ENCODE measurements around the gene R3HDML.
"Not testable (repeated sequence)": the region's sequence is repeated elsewhere in the genome, so short reads cannot be mapped to it uniquely, and the experiment has no call there.

R3HDML gene

DNA sequence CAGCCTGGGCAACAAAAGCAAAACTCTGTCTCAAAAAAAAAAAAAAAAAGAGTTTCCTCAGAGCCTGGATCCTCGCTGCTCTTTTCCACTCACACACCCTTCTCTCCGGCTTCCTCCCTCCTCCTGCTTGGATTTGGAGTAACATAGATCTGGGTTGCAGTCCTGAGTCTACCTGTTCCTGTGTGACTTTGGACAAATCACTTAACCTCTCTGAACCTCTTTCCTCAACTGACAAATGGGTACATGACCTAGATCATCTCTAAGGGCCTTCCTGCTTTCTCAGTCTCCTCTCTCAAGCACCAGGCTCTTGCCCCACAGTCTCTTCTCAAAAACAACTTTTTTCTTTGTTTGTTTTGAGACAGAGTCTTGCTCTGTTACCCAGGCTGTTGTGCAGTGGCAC is 5.6 kb upstream of the R3HDML start:
- DNase-seq, result no peak

DNA sequence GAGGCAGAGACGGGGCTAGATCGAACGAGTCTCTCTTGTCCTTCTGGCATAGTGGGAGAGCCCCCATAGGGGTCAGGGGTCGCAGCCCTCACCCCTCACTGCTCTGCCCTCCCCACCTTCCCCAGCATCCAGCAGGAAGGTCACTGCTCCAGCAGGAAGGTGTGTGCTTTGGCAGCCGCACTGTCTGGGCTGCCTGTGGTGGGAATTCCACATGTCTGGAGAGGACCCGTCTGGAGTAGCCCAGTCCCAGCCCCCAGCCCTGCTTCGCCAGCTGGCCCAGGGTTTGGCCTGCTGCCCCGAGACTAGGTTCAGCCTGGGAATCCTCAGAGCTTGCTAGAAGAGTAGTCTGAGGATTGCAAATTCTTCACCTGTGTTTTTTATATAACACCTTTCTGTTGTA is 2.5 kb upstream of the R3HDML start:
- no peak for DNase-seq

DNA sequence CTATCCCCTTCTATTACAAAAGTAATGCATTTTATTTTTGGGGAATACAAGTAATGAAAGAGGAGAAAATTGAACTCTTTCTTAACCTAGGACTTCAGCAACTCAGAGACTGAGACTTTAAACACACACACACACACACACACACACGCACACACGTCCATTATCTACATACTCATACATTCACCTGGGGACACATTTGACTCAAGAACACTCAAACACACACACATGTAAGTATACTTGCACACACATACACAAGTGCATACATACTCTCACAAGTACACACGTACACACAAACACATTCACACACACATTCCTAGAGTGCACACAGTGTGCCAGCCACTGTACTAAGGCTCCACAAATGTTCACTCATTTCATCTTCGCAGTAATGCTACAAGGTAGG is 2.1 kb upstream of the R3HDML start:
- no peak for DNase-seq

DNA sequence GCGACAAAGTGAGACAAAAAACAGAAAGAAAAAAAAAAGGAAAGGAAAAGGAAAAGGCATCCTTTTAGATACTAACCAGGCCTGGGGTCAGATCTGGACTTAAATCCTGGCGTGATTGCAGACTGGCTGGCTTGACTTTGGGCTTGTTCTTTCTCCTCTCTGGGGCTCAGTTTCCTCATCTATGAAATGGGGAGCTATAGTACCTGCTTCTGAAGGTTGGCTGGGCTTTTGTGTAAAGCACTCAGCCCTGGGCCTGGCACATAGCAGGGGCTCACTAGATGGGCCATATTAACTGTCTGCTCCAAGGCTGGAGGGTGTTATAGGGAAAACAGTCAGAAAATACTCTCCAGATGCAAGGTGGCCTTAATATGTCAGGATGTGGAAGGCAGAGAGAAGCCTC is 1.2 kb upstream of the R3HDML start:
- no peak for DNase-seq

DNA sequence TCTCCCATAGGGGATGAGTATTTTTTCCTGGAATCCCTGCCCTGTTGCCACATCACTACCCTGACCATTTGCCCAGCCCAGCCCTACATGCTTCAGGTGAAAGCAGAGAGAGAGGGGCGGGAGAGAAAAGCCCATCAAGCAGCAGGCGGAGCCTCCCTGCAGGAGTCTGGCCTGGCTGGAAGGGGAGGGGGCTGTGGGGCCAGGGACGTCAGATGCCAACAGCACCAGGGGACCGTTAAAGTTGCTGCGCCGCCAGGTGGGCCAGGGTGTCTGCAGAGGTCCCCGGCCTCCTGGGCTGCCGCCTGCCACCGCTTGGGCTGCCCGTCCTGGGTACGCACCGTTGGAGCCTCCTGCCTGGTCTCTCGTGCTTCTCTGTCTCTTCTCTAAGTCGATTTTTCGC is 757 bp upstream of the R3HDML start:
- DNase-seq, result no peak

DNA sequence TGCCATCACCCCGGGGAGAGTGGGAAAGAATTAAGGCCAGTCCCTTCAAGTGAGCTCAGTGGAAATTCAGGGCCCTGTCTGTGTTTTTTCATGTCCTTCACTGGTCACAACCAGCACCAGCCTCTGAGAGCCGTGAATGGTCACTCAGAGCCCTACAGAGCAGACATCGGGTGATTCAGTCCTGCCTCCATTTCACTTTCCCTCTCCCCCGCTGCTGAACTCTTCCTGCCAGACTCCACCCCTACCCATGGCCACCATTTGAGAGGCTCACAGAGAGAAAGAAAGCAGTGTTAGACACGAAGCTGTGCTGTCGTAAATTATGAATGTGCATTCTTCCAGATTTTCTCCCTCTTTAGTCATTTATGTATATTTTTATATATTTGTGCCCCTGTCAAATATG is 5.4 kb downstream of the R3HDML start:
- no peak for DNase-seq

DNA sequence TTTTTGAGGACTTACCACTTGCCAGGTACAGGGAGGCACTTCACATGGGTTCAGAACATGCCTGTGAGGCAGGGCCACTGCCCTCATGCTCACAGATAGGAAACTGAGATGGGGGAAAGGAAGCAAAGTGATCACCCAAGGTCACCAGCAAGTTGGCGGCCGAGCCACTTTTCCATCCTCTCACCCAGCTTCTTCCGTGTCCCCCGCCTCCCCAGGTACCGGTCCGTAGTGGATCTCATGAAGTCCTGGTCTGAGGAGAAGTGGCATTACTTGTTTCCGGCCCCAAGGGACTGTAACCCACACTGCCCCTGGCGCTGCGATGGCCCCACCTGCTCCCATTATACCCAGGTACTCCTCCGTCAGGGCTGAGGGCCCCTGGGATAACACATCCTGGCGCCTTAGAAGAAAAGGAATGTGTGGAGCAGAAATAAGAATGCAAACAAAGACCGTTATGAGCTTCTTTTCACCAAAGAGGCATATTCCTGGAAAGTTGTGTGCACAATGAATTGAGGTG is 6.4 kb downstream of the R3HDML start:
- no peak for DNase-seq

DNA sequence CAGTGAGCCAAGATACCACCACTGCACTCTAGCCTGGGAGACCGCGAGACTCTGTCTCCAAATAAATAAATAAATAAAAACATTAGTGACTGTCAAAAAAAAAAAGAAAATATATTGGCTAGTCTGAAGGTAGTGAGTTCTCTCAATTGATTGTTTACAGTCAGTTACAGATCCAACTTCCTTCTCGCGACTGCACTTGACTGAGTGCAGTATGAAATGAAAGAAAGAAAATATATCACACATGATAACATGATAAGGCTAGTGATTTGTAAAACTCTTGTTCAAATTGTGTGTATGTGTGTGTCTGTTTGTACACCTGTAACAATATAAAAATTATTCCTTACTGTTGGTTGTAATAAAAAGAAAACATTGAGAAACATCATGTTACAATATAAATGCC is 7.9 kb downstream of the R3HDML start:
- DNase-seq, result no peak

DNA sequence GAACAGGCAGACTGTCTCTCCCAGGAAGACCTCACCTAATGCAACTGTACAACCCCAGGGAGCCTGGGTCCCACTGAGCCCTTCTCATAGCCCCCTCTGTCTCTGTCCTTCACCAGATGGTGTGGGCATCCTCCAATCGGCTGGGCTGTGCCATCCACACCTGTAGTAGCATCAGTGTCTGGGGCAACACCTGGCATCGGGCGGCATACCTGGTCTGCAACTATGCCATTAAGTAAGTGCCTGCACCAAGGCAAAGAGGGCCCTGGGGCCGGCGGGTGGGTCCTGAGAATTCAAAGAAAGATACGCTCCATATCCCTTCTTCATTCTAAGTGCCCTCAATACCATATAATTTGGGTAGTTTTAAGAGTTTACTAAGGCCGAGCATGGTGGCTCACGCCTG is 8.3 kb downstream of the R3HDML start:
- no peak for DNase-seq

DNA sequence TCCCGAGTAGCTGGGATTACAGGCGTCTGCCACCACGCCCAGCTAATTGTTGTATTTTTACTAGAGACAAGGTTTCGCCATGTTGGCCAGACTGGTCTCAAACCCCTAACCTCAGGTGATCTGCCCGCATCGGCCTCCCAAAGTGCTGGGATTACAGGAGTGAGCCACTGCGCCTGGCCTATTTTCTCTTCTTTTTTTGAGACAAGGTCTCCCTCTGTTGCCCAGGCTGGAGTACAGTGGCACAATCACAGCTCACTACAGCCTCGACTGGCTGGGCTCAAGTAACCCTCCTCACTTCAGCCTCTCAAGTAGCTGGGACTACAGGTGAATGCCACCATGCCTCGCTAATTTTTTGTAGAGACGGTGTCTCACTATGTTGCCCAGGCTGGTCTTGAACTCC is 9.1 kb downstream of the R3HDML start:
- DNase-seq, result not testable (repeated sequence)

DNA sequence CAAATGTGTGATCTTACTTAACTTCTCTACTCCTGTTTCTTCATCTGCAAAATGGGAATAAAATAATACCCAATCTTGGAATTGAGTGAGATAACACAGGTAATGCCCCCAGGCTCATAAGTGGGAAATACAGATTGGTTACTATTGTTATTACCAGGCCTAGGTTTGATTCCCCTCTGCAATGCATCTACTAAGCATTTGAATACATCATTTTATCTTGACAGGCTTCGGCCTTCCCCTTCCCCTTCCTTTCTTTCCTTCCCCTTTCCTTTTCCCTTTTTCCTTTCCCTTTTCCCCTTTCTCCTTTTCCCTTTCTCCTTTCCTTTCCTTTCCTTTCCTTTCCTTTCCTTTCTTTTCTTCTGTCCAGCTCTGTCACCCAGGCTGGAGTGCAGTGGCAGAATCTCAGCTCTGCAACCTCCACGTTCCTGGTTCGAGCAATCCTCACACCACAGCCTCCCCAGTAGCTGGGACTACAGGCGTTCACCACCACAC is 11.4 kb downstream of the R3HDML start:
- no peak for DNase-seq

DNA sequence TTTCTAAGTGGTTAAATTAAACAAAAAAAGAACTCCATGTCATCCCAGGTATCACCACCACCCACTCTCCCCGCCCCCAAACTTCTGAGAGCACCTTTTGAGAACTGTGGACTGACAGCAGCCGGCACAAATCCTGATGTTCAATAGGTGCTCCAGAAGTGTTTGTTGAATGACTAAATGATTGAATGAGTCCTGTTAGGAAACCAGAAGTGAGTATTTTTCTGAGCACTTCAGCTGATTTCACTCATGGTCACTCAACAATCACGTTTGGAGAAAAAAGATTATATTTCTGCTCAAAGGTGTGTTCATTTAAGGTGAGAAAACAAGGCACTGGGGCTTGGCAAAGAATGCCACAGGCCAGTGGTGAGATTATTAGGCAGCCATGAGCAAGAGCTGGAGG is 12.5 kb downstream of the R3HDML start:
- DNase-seq, result no peak

DNA sequence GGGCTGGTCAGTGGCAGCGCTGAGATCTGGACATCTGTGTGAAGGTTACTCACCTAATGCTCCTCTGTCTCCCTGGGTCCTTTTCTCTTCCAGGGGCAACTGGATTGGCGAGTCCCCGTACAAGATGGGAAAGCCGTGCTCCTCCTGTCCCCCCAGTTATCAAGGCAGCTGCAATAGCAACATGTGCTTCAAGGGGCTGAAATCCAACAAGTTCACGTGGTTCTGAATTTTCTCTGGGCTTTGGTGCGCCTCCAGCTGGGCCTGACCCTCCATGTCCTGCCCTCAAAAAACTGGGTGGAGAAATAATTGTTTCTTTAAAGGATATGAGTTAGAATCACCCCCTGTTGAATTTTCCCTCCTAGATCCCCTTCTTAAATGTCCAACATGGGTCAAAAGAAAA is 13.7 kb downstream of the R3HDML start:
- DNase-seq, result no peak

DNA sequence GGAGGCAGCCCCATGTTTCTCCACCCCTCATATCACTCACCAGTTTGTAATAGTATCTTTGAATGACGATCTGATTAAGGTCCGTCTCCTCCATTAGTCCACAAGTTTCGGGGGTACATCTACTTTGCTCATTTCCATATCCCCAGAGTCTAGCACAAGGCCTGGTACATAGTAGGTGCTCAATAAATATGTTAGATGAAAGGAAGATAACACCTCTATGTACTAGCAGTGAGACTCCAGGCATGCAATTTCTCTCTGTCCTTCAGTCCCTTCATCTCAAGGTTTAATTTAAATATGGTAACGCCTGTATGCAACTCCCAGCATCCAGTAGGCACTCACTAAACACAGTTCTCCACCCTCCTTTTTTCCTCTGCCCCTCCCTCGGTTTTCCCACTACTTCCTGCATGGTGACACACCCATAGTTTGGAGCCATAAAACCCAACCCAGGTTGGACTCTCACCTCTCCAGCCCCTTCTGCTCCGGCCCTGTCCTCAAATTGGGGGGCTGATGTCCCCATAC is 18.2 kb downstream of the R3HDML start:
- DNase-seq, result no peak

DNA sequence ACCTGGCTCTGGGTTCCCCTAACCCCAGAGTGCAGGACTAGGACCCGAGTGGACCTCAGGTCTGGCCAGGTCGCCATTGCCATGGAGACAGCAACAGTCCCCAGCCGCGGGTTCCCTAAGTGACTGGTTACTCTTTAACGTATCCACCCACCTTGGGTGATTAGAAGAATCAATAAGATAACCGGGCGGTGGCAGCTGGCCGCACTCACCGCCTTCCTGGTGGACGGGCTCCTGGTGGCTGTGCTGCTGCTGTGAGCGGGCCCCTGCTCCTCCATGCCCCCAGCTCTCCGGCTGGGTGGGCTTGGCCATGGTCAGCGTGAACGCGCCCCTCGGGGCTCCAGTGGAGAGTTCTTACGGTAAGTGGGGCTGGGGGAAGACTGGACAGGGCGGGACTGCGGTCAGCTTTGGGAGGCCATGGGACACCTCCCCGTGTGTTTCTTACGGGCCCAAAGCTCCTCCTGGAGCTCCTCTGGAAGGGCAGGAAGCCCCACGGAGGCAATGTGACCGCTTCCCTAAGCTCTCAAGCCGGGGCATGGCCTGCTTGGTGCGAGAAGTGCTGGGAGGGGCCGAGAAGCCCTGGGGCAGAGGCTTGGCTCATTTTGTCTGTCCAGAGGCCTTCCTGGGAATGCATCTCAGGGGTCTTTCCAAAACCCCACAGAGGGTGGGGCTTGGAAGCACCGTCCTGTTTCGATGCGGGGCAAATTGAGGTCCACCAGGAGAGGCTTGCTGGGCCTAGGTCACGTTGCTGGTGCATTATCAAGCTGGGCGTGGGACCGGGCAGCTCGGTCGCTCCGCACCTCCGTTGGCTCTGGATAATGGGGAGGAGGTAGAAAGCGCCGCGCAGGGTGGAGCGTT is 18.9 kb downstream of the R3HDML start, which contains the start of gene HNF4A:
Gene HNF4A, plus strand, starts transcription at position 202 of the 855 bp plus-strand sequence. Its CDS starts 106 bp downstream, at position 308.
- DNase-seq, result no peak

DNA sequence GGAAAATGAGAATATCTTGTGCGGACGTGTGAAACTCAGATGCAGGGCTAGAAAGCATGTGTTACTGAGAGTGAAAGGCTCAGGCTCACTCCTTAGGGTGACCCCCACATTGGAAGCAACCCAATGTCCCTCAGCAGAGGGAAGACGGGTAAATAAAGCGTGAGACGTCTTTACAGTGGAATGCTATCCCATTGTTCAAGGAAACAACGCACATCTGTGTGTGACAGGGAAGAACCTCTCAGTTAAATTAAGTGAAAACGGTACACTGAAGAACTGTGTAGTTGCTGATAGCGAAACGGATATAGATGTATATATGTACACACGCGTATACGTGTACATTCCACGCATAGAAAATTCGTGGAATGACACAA is 19.5 kb downstream of the R3HDML start:
- DNase-seq, result no peak

DNA sequence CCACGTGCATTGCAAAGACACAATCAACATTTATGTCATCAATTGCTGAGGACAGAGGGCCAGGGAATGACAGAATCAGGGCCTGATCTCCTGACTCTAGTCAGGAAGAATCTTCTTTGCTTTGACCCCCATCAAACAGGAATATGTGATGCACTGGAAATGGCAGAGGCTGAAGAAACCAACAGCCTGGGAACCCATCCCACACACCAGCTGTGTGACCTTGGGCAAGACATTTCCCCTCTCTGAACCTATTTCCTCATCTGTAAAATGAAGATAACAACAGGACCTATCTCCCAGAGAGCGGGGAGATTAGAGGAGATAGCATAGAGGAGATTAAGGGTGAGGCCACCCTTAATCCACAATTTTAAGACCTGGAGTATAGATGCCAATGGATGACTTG is 20.2 kb downstream of the R3HDML start:
- no peak for DNase-seq

DNA sequence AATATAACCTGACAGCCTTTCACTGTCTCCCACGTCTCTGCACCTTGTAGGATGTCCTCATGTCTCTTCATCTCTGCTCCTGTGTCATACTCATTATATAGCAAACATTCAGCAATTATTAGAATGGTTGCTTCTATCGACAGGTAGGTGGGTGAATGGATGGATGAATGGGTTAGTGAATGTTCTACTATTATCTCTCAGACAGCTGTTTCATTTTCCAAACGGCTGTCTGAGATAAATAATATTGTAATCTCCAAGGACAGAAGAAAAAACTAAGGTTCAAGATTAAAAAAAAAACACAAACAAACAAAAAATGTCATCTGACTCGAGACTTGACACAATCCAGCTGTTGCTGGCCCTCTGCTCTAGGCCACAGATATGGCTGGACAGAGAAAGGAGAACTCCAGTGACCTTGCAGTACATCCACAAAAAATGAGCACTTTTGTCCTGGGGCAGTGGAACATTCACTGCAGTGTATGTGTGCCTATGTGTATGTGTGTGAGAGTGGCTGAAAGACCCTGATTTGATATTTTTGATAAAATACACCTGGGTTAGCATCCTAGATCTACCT is 20.8 kb downstream of the R3HDML start:
- DNase-seq, result peak; percentile 23

DNA sequence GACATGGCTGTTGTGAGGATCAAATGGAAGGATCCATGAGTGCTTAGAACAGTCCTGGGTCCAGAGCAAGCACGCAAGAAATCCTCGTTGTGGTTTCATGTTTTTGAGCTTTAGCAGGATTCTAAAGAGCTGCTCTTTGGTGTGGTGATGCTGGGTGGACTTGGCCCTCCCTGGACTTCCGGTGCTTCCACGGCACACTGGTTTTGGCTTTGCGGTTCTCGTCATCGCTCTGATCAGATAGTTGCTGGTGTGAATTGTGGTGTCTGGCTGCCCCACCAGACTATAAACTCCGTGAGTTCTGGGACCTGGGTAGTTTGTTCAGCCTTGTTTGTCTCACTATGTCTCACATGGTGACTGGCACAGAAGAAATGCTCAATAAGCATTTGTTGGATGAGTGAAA is 21.9 kb downstream of the R3HDML start:
- DNase-seq, result no peak

DNA sequence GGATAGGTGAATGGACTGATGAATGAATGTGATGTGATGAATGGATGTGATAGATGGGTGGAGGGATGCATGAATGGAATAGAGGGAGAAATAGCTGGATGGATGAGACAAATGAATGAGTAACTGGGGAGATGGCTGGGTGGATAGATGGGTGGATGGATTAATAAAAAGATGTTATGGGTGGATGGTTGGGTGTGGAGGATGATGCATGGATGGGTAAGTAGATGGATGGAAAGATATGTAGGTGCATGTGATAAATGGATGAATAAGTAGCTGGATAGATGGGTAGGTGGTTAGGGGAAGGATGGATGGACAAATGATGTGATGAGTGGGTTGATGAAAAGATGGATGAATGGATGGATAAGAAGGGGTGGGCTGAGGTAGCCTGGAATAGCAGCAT is 23.4 kb downstream of the R3HDML start:
- no peak for DNase-seq

DNA sequence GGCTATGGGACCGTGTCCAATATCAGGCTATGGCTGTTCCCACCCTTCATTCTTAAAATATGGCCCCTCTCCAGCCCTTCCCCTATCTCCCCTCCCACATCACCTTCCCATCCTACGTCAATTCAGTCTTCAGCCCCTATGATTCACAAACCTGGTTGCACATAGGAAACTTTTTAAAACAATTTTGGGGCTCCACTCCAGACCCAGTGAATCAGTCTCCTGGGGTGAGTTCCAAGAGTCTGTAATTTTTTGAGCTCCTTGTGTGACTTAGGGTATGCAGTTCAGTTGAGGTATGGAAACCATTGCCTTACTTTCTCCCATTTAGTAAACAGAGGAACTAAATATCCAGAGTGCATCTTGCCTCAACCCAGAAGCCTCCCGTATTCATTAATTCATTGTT is 24.2 kb downstream of the R3HDML start:
- no peak for DNase-seq

DNA sequence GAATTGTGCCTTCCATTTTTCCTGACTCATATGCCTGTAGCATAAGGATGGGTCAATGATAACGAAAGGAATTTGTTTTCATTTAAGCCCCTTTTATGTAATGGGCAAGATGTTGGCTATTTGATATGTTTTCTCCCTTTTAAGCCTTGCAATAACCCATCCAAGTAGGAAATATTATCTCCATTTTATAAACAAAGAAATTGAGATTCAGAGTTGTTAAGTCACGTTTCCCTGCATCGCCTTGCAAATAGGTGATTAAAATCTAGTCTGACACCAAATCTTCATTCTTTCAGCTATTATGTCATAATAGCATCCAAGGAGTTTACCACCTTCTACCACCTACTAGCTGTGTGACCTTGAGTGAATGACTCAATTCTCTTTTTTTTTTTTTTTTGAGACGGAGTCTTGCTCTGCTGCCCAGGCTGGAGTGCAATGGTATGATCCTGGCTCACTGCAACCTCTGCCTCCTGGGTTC is 25.7 kb downstream of the R3HDML start:
- DNase-seq, result no peak

DNA sequence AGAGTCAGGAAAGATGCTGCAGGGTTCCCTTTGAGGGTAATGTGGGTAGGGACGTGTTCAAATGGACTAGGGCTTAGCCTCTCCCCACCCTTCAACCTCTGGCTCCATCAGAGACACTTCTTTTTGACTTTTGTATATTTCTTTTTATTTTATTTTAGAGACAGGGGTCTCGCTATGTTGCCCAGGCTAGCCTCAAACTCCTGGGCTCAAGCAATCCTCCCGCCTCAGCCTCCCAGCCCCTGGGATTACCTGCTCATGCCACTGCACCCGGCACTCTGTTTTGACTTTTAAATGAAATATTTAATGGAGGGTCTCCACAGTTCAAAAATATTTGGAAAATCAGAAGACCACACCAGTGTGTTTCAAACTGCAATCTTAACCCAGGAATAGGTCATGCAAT is 27.2 kb downstream of the R3HDML start:
- DNase-seq, result no peak

DNA sequence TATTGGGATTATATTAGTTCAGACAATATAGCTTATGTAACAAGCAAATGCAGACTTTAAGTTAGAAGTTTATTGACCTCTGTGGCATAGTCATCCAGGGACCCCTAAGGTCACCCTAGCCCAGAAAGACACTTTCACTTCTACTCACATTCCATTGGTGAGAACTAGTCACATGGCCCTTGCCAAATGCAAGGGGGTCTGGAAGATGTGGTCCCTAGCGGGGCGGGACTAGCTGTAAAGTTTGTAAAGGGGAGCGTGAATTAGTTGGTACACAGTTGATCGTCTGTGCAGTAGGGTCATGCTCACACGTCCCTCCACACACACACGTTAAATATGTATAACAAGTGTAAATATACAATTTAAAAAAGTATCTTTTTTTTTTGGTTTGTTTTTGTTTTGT is 27.9 kb downstream of the R3HDML start:
- no peak for DNase-seq

Measured in OCI-M1 (cell line).